Transverse colon (tissue), 3 donors: Measurements from ENCODE around the gene DUT.

Experiments
- CTCF ChIP-seq, 5 experiments: fragments of 200-600 bp in 3 of 5; fragments of 450-650 bp in 2 of 5; sonication (generic) in 3 of 5; IDR thresholded peaks; 1 replicate in 2 of 5; 2 replicates in 3 of 5; pipeline ENCODE4 v1.5.1; 2016 to 2017; ENCODE audit warnings: antibody characterized with exemption in 5 of 5, inconsistent platforms in 3 of 5, mild to moderate bottlenecking in 2 of 5, moderate library complexity in 1 of 5
- POLR2A ChIP-seq: fragments of 450-650 bp; IDR thresholded peaks from one replicate; pipeline ENCODE4 v1.6.1; 2016; ENCODE audit warnings: antibody characterized with exemption, mild to moderate bottlenecking, moderate library complexity

- no peak for TF ChIP-seq CTCF (IDR thresholded peaks at IDR 0.05)
- no peak for TF ChIP-seq POLR2A
These were observed 61.1 kb downstream of the DUT start for GRCh38 chr15:48392356-48392755.
